ENCODE data around the gene ATG101. TPM values are rescaled to one million over a fixed set of nuclear protein-coding genes. Genes with fewer than 3 reads are reported as not detected.
"Not testable (repeated sequence)": the region's sequence is repeated elsewhere in the genome, so short reads cannot be mapped to it uniquely, and the experiment has no call there.

Gene ATG101
- total RNA-seq, 1 experiment from 2014 or later, result 44.6 TPM

DNA sequence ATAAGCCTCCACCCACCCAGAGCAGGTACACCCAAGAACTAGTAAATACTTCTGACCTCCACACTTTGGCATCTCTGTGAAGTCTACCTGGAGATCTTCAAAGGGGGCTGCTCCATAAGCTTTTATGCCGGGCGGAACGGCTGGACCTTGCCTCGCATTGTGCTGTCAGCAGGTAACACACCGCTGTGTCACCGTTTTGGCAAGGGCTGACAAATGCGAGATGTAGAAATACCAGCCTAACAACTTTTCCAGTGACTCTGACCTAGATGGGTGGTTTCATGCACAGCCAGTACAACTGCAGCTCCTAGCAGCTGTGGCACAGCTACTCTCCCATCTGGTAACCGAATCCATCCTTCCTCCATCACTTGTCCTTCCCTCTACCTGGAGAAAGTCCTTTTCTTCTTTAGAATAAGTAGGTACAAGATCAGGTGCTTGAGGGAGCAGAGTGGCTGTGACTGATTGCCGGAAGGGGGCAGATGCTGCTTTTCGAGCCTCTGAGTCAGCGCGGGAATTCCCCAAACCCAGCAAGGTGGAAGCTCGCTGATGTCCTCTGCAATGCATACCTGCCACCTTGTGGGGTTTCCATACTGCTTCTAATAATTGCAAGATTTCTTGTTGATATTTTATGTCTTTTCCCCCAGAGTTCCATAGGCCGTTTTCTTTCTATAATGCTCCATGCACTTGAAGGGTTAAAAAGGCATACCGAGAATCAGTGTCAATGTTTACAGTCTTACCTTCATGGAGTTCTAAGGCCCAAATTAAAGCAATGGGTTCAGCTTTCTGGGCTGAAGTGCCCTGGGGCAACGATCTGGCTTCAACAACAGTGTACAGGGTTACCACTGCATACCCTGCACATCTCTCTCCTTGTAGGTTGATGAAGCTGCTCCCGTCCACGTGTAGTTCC lies 46.7 kb downstream of the ATG101 start:
- POLR2A ChIA-PET (ENCODE audit: unreplicated experiment), result interaction anchor here (0.6 to 0.7 kb wide), 2 partner anchors 299 to 1607 kb away, joined by 3 read pairs; no protein-coding TSS in a partner anchor
- H3K9me3 ChIP-seq (ENCODE audit: insufficient read depth, low read depth); H4K20me1 ChIP-seq (ENCODE audit: insufficient read depth); H3K27me3 ChIP-seq (ENCODE audit: insufficient read depth, low read depth); H3K9me2 ChIP-seq (ENCODE audit: insufficient read depth); BruUV-seq (replicated peaks); H3K79me2 ChIP-seq (ENCODE audit: low read depth); H3K36me3 ChIP-seq (ENCODE audit: low read depth); H3F3A ChIP-seq (ENCODE audit: insufficient read depth, low read depth): not testable (repeated sequence)
- H3K27ac ChIP-seq, result peak overlapping the region; percentile 59
- H3K4me2 ChIP-seq, result peak overlapping the region; percentile 77
- peak; percentile 79 to 90 for DNase-seq
- peak overlapping the region; percentile 43; the same call in 1 of the 2 replicates for H3K4me3 ChIP-seq
- CTCF ChIA-PET, result interaction anchor here (0.6 to 2.5 kb wide), 8 partner anchors 58 to 1903 kb away, joined by 3 to 25 read pairs (median 4); no protein-coding TSS in a partner anchor
- H3K4me1 ChIP-seq (replicated peaks; ENCODE audit: insufficient read depth), result peaks cover 28% of the 10 kb centered on the region
- 0 out of 2 replicates have a peak overlapping the region, but pooled peaks have one; percentile 18 for H2AFZ ChIP-seq
- TF ChIP-seq, protein P1, sequence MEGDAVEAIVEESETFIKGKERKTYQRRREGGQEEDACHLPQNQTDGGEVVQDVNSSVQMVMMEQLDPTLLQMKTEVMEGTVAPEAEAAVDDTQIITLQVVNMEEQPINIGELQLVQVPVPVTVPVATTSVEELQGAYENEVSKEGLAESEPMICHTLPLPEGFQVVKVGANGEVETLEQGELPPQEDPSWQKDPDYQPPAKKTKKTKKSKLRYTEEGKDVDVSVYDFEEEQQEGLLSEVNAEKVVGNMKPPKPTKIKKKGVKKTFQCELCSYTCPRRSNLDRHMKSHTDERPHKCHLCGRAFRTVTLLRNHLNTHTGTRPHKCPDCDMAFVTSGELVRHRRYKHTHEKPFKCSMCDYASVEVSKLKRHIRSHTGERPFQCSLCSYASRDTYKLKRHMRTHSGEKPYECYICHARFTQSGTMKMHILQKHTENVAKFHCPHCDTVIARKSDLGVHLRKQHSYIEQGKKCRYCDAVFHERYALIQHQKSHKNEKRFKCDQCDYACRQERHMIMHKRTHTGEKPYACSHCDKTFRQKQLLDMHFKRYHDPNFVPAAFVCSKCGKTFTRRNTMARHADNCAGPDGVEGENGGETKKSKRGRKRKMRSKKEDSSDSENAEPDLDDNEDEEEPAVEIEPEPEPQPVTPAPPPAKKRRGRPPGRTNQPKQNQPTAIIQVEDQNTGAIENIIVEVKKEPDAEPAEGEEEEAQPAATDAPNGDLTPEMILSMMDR (conservative IDR thresholded peaks at IDR 0.05), result peak; percentile 71
- intact Hi-C loops (cut with micrococcal nuclease; ENCODE audit: unreplicated experiment), result loop anchor here (1.0 kb wide), 2 partner anchors 33 to 91 kb away; no protein-coding TSS in a partner anchor

DNA sequence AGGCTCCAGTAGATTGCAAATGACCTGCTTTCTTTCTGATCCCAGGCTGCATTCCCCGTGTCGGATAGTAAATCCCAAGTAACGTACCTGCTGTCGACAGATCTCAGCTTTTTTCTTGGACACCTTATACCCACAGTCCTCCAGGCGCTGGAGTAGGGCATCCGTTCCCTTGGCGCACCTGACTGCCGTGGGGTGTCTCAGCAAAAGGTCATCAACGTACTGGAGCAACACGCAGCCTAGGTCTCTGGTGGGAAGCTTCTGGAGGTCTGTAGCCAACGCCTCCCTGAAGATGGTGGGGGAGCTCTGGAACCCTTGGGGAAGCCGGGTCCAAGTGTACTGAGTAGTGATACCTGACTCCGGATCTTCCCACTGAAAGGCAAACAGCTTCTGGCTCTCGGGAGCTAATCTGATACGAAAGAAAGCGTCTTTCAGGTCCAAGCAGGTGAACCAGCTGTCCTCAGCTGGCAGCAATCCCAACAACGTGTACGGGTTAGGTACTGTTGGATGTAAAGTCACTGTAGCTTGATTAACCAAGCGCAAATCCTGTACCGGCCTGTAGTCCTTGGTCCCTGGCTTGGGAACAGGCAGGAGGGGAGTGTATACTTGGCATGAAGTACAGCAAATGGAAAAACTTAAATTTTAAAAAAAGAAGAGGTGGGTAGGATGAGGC lies 48.2 kb downstream of the ATG101 start:
- H3K27ac ChIP-seq; H3K4me2 ChIP-seq; BruUV-seq (replicated peaks); H3K4me3 ChIP-seq; H3K79me2 ChIP-seq (ENCODE audit: low read depth); DNase-seq; H2AFZ ChIP-seq; H3K36me3 ChIP-seq (ENCODE audit: low read depth); intact Hi-C loops (cut with micrococcal nuclease; ENCODE audit: unreplicated experiment); H3K27me3 ChIP-seq (ENCODE audit: insufficient read depth, low read depth); H3F3A ChIP-seq (ENCODE audit: insufficient read depth, low read depth); H4K20me1 ChIP-seq (ENCODE audit: insufficient read depth); POLR2A ChIA-PET (ENCODE audit: unreplicated experiment); H3K9me2 ChIP-seq (ENCODE audit: insufficient read depth); H3K9me3 ChIP-seq (ENCODE audit: insufficient read depth, low read depth): not testable (repeated sequence)
- H3K4me1 ChIP-seq (replicated peaks; ENCODE audit: insufficient read depth), result peaks cover 28% of the 10 kb centered on the region
- CTCF ChIA-PET, result interaction anchor here (2.5 kb wide), 1 partner anchor 92 kb away, joined by 25 read pairs; no protein-coding TSS in a partner anchor

DNA sequence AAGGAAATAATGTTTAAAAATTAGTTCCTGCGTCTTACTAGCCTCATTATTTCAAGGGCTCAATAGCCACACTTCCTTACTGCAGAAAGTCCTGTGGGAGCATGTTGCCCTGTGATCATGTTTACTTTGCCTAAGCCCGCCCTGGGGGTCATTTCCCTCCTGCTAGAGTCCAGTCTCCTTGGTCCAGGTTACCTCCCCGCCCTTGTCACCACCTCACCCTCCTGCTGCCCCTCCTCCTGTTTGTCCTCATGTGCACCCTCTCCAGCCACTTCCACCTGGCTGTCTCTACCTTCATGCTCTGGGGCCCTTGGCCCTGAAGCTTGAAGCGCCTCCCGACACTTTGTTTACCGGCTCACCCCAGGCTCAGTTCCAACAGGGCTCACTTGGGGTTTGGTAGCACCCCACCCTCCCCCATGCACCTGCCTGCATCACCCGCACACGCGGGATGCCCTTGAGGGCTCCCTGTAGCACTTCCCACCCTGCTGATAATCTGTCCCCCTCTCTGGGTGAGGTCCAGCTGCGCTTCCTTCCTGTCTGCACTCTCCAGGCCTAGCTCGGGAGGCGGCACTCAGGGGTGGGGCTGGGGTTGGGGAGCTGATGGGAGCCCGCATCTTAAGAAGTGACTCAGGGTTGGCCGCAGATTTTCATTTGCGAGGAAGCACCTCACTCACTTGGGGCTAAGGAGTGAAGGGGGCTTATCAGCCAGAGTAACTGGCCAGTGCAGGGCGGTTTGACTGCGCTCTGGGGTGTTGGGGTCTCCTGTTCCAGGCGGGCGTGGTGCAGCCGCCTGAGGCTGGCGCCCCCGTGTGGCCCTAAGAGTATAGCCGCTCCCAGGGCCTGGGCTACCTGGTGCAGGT lies 49.8 kb downstream of the ATG101 start:
- POLR2A ChIA-PET (ENCODE audit: unreplicated experiment), result no interaction called here

More for the DNA sequence above, 49.8 kb downstream of the ATG101 start:
- H3K79me2 ChIP-seq (ENCODE audit: low read depth), result no peaks in the 10 kb centered on the region
- no peak overlapping the region for H2AFZ ChIP-seq
- H3K27me3 ChIP-seq (ENCODE audit: insufficient read depth, low read depth), result no peaks in the 10 kb centered on the region
- no peaks in the 10 kb centered on the region for H4K20me1 ChIP-seq (ENCODE audit: insufficient read depth)
- no peak overlapping the region for H3K4me3 ChIP-seq
- H3K9me2 ChIP-seq (ENCODE audit: insufficient read depth), result no peaks in the 10 kb centered on the region
- H3K4me1 ChIP-seq (replicated peaks; ENCODE audit: insufficient read depth), result peaks cover 28% of the 10 kb centered on the region
- no TSS peak for BruUV-seq (replicated peaks)
- no peak overlapping the region for H3K4me2 ChIP-seq
- intact Hi-C loops (cut with micrococcal nuclease; ENCODE audit: unreplicated experiment), result loop anchor here (5.0 kb wide), 1 partner anchor 117 kb away; no protein-coding TSS in a partner anchor
- CTCF ChIA-PET, result interaction anchor here (0.6 to 1.2 kb wide), 5 partner anchors 54 to 457 kb away, joined by 3 to 9 read pairs (median 3); no protein-coding TSS in a partner anchor
- peak in 1 of 2 experiments; percentile 29 for DNase-seq
- peaks cover 8% of the 10 kb centered on the region for H3F3A ChIP-seq (ENCODE audit: insufficient read depth, low read depth)
- TF ChIP-seq, protein P1 (conservative IDR thresholded peaks at IDR 0.05), result peak; percentile 62
- TF ChIP-seq EZH2 (IDR thresholded peaks at IDR 0.05; ENCODE audit: low read depth), result no peak
- no peaks in the 10 kb centered on the region for H3K36me3 ChIP-seq (ENCODE audit: low read depth)
- no peaks in the 10 kb centered on the region for H3K9me3 ChIP-seq (ENCODE audit: insufficient read depth, low read depth)
- H3K27ac ChIP-seq, result no peak overlapping the region

All from PC-9 (cell line).